ENCODE results near the gene HTRA3. TPM values are rescaled to one million over a fixed set of nuclear protein-coding genes. Genes with fewer than 3 reads are reported as not detected.

HTRA3 gene
- total RNA-seq, 1 donor from 2014 or later, result 0.16 TPM

GRCh38 chr4:8315435-8316250 lies 46.1 kb downstream of the HTRA3 start:
- H3K27me3 Mint-ChIP-seq (ENCODE audit: unreplicated experiment), result peaks cover 29% of the 10 kb centered on the region
- H3K36me3 Mint-ChIP-seq (ENCODE audit: unreplicated experiment), result no peaks in the 10 kb centered on the region
- peak; percentile 85 for DNase-seq (ENCODE audit: extremely low spot score, unreplicated experiment)
- H3K4me1 Mint-ChIP-seq (ENCODE audit: unreplicated experiment), result peaks cover 17% of the 10 kb centered on the region
- peak overlapping the region; percentile 40 for H3K27ac Mint-ChIP-seq (ENCODE audit: unreplicated experiment)
- no peak overlapping the region for H3K4me3 Mint-ChIP-seq (ENCODE audit: unreplicated experiment)
- H3K9me3 Mint-ChIP-seq (ENCODE audit: unreplicated experiment), result peaks cover 19% of the 10 kb centered on the region
- no peak for TF ChIP-seq CTCF (IDR thresholded peaks at IDR 0.05)

- no peak overlapping the region for H3K4me3 Mint-ChIP-seq (ENCODE audit: unreplicated experiment)
- peak overlapping the region; percentile 40 for H3K27ac Mint-ChIP-seq (ENCODE audit: unreplicated experiment)
- H3K36me3 Mint-ChIP-seq (ENCODE audit: unreplicated experiment), result no peaks in the 10 kb centered on the region
- H3K4me1 Mint-ChIP-seq (ENCODE audit: unreplicated experiment), result peaks cover 17% of the 10 kb centered on the region
- peaks cover 19% of the 10 kb centered on the region for H3K9me3 Mint-ChIP-seq (ENCODE audit: unreplicated experiment)
- DNase-seq (ENCODE audit: extremely low spot score, unreplicated experiment), result peak; percentile 80
- H3K27me3 Mint-ChIP-seq (ENCODE audit: unreplicated experiment), result peaks cover 25% of the 10 kb centered on the region
- TF ChIP-seq CTCF (IDR thresholded peaks at IDR 0.05), result no peak
Measured at GRCh38 chr4:8316251-8316771, 46.8 kb downstream of the HTRA3 start.

- H3K36me3 Mint-ChIP-seq (ENCODE audit: unreplicated experiment), result no peaks in the 10 kb centered on the region
- TF ChIP-seq CTCF (IDR thresholded peaks at IDR 0.05), result no peak
- H3K27ac Mint-ChIP-seq (ENCODE audit: unreplicated experiment), result no peak overlapping the region
Measured at GRCh38 chr4:8316911-8317351, 47.4 kb downstream of the HTRA3 start.

GRCh38 chr4:8317474-8317873 lies 47.9 kb downstream of the HTRA3 start:
- no peak for TF ChIP-seq CTCF (IDR thresholded peaks at IDR 0.05)
- peaks cover 17% of the 10 kb centered on the region for H3K4me1 Mint-ChIP-seq (ENCODE audit: unreplicated experiment)
- DNase-seq (ENCODE audit: extremely low spot score, unreplicated experiment), result peak; percentile 57
- H3K9me3 Mint-ChIP-seq (ENCODE audit: unreplicated experiment), result peaks cover 16% of the 10 kb centered on the region
- no peaks in the 10 kb centered on the region for H3K36me3 Mint-ChIP-seq (ENCODE audit: unreplicated experiment)
- no peak overlapping the region for H3K4me3 Mint-ChIP-seq (ENCODE audit: unreplicated experiment)
- peaks cover 17% of the 10 kb centered on the region for H3K27me3 Mint-ChIP-seq (ENCODE audit: unreplicated experiment)
- H3K27ac Mint-ChIP-seq (ENCODE audit: unreplicated experiment), result no peak overlapping the region

More at GRCh38 chr4:8316911-8317351, 47.4 kb downstream of the HTRA3 start:
- peak; percentile 83 for DNase-seq (ENCODE audit: extremely low spot score, unreplicated experiment)
- Mint-ChIP-seq H3K4me1 (ENCODE audit: unreplicated experiment) (peaks cover 17% of the 10 kb centered on the region), H3K27me3 (ENCODE audit: unreplicated experiment) (peaks cover 21% of the 10 kb centered on the region), H3K4me3 (ENCODE audit: unreplicated experiment) (no peak overlapping the region), H3K9me3 (ENCODE audit: unreplicated experiment) (peaks cover 19% of the 10 kb centered on the region)

GRCh38 chr4:8318509-8318908 lies 49.0 kb downstream of the HTRA3 start:
- Mint-ChIP-seq H3K27ac (ENCODE audit: unreplicated experiment) (no peak overlapping the region), H3K4me3 (ENCODE audit: unreplicated experiment) (no peak overlapping the region), H3K9me3 (ENCODE audit: unreplicated experiment) (peaks cover 7% of the 10 kb centered on the region), H3K4me1 (ENCODE audit: unreplicated experiment) (peaks cover 17% of the 10 kb centered on the region), H3K36me3 (ENCODE audit: unreplicated experiment) (no peaks in the 10 kb centered on the region), H3K27me3 (ENCODE audit: unreplicated experiment) (peaks cover 13% of the 10 kb centered on the region)
- peak; percentile 40 for DNase-seq (ENCODE audit: extremely low spot score, unreplicated experiment)
- TF ChIP-seq CTCF (IDR thresholded peaks at IDR 0.05), result no peak
